DOHH2 (cell line): ENCODE measurements around the gene SLC48A1.

ENCODE experiments used
- H3F3A ChIP-seq: fragments of 200-600 bp; sonication (generic), shearing (Covaris generic); 2 replicates; pipeline ENCODE4 v1.6.0; 2016; ENCODE audit warnings: antibody characterized with exemption, mild to moderate bottlenecking; ENCODE audit not compliant: control insufficient read depth, insufficient read depth
- H3K27ac ChIP-seq: fragments of 200-600 bp; sonication (generic); 2 replicates; pipeline ENCODE4 v1.5.1; 2014; ENCODE audit warnings: low read depth, mild to moderate bottlenecking, low read length, moderate library complexity
- H3K27me3 ChIP-seq: fragments of 200-600 bp; sonication (generic); 2 replicates; pipeline ENCODE4 v1.6.1; 2014; ENCODE audit warnings: mild to moderate bottlenecking, low read length, mixed read lengths; ENCODE audit not compliant: control insufficient read depth
- H3K36me3 ChIP-seq: fragments of 200-600 bp; sonication (generic); 2 replicates; pipeline ENCODE4 v1.6.1; 2014; ENCODE audit warnings: mild to moderate bottlenecking, low read length, moderate library complexity, mixed read lengths; ENCODE audit not compliant: control insufficient read depth
- H3K4me1 ChIP-seq: fragments of 200-600 bp; sonication (generic); 2 replicates; pipeline ENCODE4 v1.6.1; 2014; ENCODE audit warnings: mild to moderate bottlenecking, low read length, mixed read lengths; ENCODE audit not compliant: control insufficient read depth
- H3K4me2 ChIP-seq: fragments of 200-600 bp; sonication (generic); 2 replicates; pipeline ENCODE4 v1.6.0; 2014; ENCODE audit warnings: mild to moderate bottlenecking, low read length, moderate library complexity
- H3K4me3 ChIP-seq: fragments of 200-600 bp; sonication (generic); 2 replicates; pipeline ENCODE4 v1.5.1; 2014; ENCODE audit warnings: mild to moderate bottlenecking, low read length, mixed read lengths
- H3K79me2 ChIP-seq: fragments of 200-600 bp; sonication (generic); 2 replicates; pipeline ENCODE4 v1.6.1; 2014; ENCODE audit warnings: mild to moderate bottlenecking, low read length, mixed read lengths; ENCODE audit not compliant: control insufficient read depth
- H3K9me2 ChIP-seq: fragments of 200-600 bp; sonication (generic); replicated peaks from 2 replicates; pipeline ENCODE4 v1.6.1; 2014; ENCODE audit warnings: mild to moderate bottlenecking, low read length, mixed read lengths; ENCODE audit not compliant: control insufficient read depth
- H3K9me3 ChIP-seq: fragments of 200-600 bp; sonication (generic); 2 replicates; pipeline ENCODE4 v1.6.1; 2014; ENCODE audit warnings: antibody characterized with exemption, low read length, mixed read lengths; ENCODE audit not compliant: control insufficient read depth, insufficient read depth
- H4K20me1 ChIP-seq: fragments of 200-600 bp; sonication (generic); 2 replicates; pipeline ENCODE4 v1.6.0; 2014; ENCODE audit warnings: low read depth, mild to moderate bottlenecking, antibody characterized with exemption, low read length, moderate library complexity; ENCODE audit not compliant: control insufficient read depth, insufficient read depth
- EZH2phosphoT487 ChIP-seq: fragments of 200-600 bp; sonication (generic); IDR thresholded peaks from 2 replicates; pipeline ENCODE4 v1.6.1; 2017; ENCODE audit warnings: borderline replicate concordance, mild to moderate bottlenecking, antibody characterized with exemption, low read length, moderate library complexity, mixed read lengths
- TF ChIP-seq, protein P1 (sequence below): fragments of 200-600 bp; sonication (generic); IDR thresholded peaks from one replicate; pipeline ENCODE4 v1.5.1; 2014; ENCODE audit warnings: antibody characterized with exemption, mild to moderate bottlenecking, low read depth, low read length; ENCODE audit not compliant: poor library complexity, severe bottlenecking

The SLC48A1 gene

DNA sequence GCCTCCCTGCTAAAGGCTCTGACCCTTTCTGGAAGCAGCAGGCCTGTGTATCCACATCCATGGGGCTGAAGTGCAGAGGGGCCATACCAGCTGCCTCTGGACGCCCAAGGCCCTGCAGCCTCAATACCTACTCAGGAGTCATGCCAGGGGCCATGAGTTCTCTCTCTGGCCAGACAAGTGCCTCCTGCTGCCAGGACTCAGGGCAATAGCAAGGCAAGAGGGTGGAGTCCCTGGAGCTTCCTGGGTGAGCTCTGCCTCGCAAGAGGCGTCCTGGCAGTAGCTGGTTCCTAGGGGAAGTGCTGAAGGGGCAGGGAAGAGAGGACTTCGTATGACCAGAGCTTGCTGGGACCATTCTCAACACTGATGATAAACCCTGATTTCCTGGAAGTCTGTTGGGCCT, 36.8 kb upstream of the SLC48A1 start:
- H3K4me1 ChIP-seq, result peaks cover 26% of the 10 kb centered on the region
- no peaks in the 10 kb centered on the region for H3K9me2 ChIP-seq
- no peaks in the 10 kb centered on the region for H4K20me1 ChIP-seq
- H3K4me3 ChIP-seq, result no peak overlapping the region
- no peak overlapping the region for H3K4me2 ChIP-seq
- no peak overlapping the region for H3K27ac ChIP-seq
- H3K79me2 ChIP-seq, result no peaks in the 10 kb centered on the region
- no peaks in the 10 kb centered on the region for H3K9me3 ChIP-seq
- no peaks in the 10 kb centered on the region for H3K36me3 ChIP-seq
- no peaks in the 10 kb centered on the region for H3K27me3 ChIP-seq
- peaks cover under 1% of the 10 kb centered on the region; the same call in 1 of the 2 replicates for H3F3A ChIP-seq
- TF ChIP-seq, protein P1, sequence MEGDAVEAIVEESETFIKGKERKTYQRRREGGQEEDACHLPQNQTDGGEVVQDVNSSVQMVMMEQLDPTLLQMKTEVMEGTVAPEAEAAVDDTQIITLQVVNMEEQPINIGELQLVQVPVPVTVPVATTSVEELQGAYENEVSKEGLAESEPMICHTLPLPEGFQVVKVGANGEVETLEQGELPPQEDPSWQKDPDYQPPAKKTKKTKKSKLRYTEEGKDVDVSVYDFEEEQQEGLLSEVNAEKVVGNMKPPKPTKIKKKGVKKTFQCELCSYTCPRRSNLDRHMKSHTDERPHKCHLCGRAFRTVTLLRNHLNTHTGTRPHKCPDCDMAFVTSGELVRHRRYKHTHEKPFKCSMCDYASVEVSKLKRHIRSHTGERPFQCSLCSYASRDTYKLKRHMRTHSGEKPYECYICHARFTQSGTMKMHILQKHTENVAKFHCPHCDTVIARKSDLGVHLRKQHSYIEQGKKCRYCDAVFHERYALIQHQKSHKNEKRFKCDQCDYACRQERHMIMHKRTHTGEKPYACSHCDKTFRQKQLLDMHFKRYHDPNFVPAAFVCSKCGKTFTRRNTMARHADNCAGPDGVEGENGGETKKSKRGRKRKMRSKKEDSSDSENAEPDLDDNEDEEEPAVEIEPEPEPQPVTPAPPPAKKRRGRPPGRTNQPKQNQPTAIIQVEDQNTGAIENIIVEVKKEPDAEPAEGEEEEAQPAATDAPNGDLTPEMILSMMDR, result no peak
- TF ChIP-seq EZH2phosphoT487, result no peak

DNA sequence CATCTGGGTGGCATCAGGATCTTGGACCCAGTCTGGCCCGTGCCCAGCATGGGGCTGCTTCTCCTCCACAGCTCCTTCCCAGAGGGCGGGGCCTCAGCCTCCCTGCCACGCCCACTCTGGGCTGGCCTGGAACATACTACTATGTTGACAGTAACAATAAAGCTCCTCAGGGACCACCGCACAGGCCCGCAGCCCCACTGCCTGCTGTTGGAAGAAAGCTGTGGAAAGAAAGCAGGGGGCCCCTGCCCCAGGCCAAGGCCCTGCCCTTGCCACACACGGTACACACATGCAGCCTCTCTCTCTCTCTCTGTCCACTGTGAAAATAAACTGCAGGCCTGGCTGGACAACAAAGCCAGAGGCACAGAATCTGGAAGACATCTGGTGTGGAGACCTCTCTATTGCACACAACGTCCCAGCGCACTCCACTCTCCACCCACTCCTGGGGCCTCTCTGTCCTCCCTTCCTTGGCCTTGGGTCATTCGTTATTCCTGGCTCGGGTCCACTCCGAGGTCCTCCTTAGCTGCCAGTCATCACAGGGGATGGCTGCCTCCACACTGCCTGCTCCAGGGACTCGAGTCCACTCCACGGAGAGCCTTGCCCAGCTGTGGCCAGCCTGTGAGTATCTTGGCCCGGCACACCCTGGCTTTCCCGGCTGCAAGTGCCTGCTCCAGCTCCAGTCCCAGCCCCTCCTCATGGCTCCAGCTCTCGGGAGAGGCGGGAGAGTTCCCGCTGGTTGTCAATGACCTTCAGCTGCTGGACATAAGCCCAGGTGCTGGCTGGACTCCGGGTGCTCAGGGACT, 36.0 kb upstream of the SLC48A1 start:
- no peak overlapping the region for H3K4me2 ChIP-seq

DNA sequence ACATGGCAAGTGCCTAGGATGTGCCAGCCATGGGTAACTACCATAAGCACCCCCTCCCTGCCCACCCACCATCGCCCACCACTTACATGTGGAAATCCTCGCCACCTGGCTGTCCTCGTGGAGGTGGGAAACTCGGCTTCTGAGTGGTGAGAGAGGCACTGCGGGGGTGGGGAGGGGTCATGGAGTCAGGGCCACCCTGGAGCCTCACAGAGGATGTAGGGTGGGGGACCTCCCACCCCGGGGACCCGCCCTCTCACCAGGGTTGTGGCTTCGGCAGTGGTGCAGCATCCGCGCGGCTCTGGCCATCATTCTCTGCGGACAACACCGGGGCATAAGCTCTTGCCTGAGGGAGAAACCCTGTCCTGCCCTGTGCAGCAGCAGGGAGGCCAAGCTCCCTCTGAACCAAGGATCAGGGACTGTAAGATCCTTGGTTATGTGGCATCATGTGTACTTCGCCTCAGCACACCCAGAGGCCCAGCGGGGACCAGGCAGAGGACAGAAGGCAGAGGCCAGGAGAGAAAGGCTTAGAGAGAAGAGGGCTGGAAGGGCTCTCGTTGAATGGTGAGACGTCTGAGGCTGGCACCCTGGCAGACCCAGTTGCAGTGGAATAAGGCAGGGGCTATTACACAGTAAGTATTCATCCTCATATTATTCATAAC, 35.0 kb upstream of the SLC48A1 start:
- Histone ChIP-seq H3K9me2 (no peaks in the 10 kb centered on the region), H3K4me3 (no peak overlapping the region), H3K27me3 (no peaks in the 10 kb centered on the region), H3K9me3 (no peaks in the 10 kb centered on the region), H3K36me3 (no peaks in the 10 kb centered on the region), H3K79me2 (no peaks in the 10 kb centered on the region), H3F3A (peaks cover 10% of the 10 kb centered on the region), H4K20me1 (no peaks in the 10 kb centered on the region), H3K4me2 (no peak overlapping the region), H3K27ac (no peak overlapping the region), H3K4me1 (peaks cover 34% of the 10 kb centered on the region)
- TF ChIP-seq EZH2phosphoT487, result no peak
- TF ChIP-seq, protein P1, result no peak

More for the DNA sequence above, 36.0 kb upstream of the SLC48A1 start:
- Histone ChIP-seq H3K4me3 (no peak overlapping the region), H3K79me2 (no peaks in the 10 kb centered on the region), H3K36me3 (no peaks in the 10 kb centered on the region), H3K27ac (no peak overlapping the region), H3K27me3 (no peaks in the 10 kb centered on the region), H3F3A (peaks cover 9% of the 10 kb centered on the region), H3K4me1 (peaks cover 34% of the 10 kb centered on the region), H3K9me2 (no peaks in the 10 kb centered on the region), H4K20me1 (no peaks in the 10 kb centered on the region), H3K9me3 (no peaks in the 10 kb centered on the region)
- TF ChIP-seq, protein P1, result no peak
- TF ChIP-seq EZH2phosphoT487, result no peak
